H1 (cell line): ENCODE results near the gene OLAH. TPM values are rescaled to one million over a fixed set of nuclear protein-coding genes. Genes with fewer than 3 reads are reported as not detected.

Source experiments
- JUND ChIP-seq: IDR thresholded peaks from 2 replicates; pipeline ENCODE4 v1.6.1; 2011; ENCODE audit warnings: mild to moderate bottlenecking, improper control_type of control experiment, low read length
- SP4 ChIP-seq: IDR thresholded peaks from 2 replicates; pipeline ENCODE4 v1.6.1; 2012; ENCODE audit warnings: low read length, inconsistent platforms
- polyA plus RNA-seq, 7 experiments: library from polyadenylated mRNA; depleted of rRNA in 3 of 7; stranded (reverse) in 5 of 7; unstranded in 2 of 7; fragments of >200 nt in 5 of 7; fragments of 200-250 nt in 2 of 7; gene quantifications; 1 replicate in 5 of 7; 2 replicates in 1 of 7; 4 replicates in 1 of 7; pipeline versions ENCODE4 v1.2.1 to v1.2.3, GENCODE V29; 2011 to 2013; ENCODE audit warnings: missing spikeins in 2 of 7, mixed read lengths in 2 of 7
- total RNA-seq: library from RNA; stranded (reverse); fragmentation: NEBNext Ultra II Directional; extraction: Animal tissue kit (Norgen Biotek cat#: 25700); gene quantifications from 2 replicates; pipeline ENCODE4 v1.2.1, GENCODE V29; 2021
- TF ChIP-seq, protein P1 (sequence below): IDR thresholded peaks from 2 replicates; pipeline ENCODE4 v1.6.1; 2012; ENCODE audit warnings: low read length, inconsistent platforms

Gene OLAH
- total and polyA plus RNA-seq, 2 of the 8 experiments (the other 6 are each of a cell fraction or from before 2014, with no cell fraction given) = not detected

DNA sequence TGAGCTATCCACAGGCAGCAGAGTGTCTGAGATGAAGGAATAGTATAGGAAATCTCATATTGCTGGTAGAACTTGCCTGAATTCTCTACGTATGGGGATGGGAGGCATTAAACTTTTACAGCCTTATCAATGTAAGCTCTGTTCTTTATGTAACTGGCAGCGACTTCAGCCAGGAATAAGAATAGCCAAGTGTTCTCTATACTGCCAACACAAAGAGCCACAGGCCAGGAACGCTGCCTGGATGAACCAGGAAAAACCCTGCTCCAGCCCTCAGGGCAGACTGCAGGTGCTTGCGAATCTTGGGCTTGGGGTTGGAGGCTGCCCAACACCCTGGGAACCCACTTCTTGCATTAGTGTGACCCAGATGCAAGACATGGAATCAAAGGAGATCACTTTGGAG, 6.1 kb upstream of the OLAH start (continued):
- TF ChIP-seq, protein P1, sequence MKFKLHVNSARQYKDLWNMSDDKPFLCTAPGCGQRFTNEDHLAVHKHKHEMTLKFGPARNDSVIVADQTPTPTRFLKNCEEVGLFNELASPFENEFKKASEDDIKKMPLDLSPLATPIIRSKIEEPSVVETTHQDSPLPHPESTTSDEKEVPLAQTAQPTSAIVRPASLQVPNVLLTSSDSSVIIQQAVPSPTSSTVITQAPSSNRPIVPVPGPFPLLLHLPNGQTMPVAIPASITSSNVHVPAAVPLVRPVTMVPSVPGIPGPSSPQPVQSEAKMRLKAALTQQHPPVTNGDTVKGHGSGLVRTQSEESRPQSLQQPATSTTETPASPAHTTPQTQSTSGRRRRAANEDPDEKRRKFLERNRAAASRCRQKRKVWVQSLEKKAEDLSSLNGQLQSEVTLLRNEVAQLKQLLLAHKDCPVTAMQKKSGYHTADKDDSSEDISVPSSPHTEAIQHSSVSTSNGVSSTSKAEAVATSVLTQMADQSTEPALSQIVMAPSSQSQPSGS = no peak
- TF ChIP-seq JUND (no peak), SP4 (no peak)
